HL-60/S4 treated with phorbol 12-myristate 13-acetate at 8.2 ng/mL for 4 days and 3 days (cell line): ENCODE results near the gene TAF3.

Experiments used
- in situ Hi-C: fragments of 300-500 bp; cut with MboI; formaldehyde crosslinking; loops from 2 replicates; pipeline ENCODE4 v1.15.0; 2022; ENCODE audit warnings: low sequenced_read_pairs

The TAF3 gene

DNA sequence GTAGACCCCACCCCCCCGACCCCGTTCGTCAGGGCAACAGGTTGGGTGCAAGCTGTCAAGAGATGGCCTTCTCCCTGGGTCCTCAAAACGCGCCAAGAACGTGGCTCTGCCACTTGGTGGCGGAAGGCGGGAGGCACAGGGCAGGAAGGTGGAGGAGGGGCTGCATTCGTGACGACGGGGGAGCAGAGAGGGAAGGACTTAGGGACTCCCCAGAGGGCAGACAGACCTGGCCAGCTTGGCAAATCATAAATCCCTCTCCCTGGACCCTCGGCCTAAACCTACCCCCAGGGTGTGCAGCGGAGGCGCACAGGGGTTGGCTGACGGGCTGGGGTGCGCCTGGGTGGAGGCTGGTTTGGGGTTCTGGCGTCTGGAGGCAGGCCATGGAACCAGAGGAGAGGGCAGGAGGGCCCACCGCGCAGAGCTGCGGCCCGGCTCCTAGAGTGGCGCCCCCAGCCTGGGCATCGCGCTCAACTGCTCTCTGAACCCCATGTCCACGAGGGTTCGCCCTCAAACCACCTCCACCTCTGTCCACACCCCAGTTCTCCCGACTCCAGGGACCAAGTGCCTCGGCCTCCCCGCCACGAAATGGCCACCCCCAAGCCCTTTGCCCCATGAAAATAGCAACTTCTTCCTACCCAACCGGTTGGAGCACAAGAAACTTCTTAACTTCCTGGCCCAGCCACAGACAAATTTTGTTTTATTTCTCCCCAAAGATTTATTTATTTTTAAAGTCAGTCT is 225.4 kb downstream of the TAF3 start:
- in situ Hi-C loops = no loop called here

DNA sequence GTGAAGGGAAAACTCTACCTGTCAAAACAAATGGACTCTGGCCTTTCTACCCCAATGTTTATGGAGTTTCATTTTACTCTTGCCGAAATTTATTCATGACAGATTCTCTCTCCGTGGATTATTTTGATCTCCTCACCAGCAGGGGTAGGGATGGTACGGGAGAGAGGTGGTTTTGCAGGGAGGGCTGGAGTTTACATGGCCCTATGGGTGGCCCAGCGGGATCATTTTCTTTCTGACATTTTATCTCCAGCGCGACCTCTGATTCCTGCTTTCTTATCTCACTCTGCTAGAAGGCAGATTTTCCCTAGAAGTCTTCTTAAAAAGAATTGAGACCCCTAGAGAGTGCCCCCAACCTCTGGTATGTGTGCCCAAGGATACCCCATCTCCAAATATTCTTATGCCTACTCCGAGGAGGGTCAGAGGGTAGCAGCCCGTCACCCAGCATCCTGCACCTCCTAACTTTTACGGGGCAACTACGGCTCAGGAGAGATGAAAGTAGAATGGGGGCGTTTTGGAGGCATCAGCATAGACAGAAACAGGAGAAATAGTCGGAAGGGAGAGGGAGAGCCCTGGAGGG is 226.1 kb downstream of the TAF3 start:
- in situ Hi-C loops = no loop called here

DNA sequence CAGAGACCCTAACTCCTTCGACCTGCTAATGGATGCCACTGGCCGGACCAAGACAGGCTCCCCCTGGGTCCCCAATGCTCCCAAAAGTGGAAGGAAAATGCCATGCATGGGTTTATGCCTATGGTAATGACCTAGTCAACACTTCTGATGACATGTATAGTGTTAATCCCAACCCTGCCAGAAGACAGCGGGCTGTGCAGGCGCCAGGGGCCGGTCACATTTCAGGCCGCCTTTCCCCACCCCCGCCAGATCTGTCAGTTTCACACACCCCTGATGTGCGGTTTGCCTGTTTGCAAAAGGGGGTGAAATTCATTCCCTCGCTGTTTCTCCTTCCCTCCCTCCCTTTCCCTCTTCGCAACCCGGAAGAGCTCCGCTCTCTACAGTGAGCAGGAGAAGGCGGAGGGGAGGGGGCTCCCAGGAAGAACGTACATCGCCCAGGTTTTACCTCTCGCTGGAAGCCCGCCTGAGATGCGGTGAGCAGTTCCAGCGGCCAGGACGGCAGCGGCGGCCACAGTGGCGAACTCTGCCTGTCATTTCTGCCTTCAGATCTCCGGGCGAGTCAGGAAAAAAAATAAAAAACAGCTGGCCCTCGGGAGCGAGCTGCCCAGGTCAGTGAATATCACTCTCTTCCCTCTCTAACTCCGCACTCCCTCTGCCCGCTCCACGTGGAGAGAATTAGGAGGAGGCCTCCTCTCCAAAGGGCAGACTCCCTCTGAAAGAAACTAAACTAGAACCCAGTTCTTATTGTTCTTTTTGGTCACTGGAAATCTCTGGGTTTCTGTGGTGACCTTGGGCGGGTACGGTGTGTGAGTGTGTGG is 226.8 kb downstream of the TAF3 start:
- in situ Hi-C loops = no loop called here

DNA sequence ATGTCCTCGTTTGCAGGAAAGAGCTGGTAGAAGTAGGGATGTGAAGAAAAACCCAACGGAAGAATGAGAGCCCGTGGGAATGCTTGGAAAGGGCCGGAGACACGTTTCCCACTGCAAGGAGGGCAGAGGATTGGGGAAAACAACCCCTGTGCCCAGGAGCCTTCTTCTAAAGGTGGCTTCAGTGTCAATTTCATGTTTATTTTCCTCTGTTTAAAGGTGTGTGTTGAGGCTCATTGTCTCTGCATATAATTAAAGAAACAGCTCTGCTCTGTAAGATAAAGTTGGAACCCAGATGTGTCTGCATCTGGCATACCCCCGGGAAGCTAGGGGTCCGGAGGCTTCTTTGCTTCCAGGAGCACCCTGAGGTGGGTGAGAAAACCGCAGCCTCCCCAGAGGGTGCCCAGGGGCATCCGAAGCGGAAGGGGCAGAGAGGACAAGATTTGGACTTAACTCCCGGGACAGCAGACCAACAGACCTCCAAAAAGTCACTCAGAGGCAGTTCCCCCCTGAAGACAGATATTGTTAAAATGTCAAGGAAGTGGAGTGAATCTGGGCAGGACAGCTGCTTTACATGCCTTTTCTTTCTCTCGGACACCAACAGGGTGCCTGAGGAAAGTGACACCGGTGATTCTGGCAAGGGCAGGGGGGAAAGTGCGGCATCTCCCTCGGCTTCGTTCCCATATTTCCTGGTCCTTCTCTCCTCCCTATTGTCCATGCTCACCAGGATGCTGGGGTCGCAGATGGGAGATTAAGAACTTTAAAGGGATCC is 227.6 kb downstream of the TAF3 start:
- in situ Hi-C loops = no loop called here

DNA sequence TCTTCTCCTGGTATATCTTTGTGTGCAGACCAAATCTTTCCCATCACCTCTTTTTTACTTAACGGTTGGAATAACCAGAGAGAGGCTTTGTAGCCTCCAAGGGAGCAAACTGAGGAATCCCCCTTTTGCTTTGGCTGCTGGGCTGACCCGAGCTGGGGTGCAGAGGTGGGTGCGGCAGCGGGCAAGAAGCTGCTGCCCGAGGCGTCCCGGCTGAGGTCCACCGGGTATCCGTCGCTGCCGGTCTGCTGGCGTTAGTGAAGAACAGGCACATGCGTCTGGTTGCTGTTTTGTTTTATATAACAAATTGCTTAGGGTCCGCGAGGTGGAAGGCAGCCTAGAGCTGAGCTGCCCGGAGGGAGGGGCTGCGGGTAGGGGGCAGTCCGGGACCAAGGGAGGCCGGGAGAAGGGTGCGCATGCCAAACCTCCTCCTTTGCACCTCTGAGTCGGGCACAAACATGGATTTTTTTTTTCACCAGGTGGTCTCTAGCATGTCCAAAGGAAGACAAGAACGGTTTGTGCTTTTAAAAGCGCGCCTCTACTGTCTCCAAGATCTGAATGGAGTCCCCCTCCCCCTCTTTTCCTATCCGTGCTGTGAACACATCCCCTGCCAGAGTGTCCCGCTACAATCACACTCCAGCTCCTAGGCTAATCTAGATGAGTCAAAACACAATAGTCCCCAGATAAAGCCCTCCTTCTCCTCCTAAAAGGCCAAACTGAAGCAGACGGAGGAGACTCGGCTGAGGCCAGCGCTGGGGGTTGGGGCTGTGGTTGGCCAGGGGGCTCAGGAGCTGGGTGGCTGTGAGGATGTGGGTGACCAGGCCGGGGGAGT is 229.4 kb downstream of the TAF3 start:
- in situ Hi-C loops = no loop called here

DNA sequence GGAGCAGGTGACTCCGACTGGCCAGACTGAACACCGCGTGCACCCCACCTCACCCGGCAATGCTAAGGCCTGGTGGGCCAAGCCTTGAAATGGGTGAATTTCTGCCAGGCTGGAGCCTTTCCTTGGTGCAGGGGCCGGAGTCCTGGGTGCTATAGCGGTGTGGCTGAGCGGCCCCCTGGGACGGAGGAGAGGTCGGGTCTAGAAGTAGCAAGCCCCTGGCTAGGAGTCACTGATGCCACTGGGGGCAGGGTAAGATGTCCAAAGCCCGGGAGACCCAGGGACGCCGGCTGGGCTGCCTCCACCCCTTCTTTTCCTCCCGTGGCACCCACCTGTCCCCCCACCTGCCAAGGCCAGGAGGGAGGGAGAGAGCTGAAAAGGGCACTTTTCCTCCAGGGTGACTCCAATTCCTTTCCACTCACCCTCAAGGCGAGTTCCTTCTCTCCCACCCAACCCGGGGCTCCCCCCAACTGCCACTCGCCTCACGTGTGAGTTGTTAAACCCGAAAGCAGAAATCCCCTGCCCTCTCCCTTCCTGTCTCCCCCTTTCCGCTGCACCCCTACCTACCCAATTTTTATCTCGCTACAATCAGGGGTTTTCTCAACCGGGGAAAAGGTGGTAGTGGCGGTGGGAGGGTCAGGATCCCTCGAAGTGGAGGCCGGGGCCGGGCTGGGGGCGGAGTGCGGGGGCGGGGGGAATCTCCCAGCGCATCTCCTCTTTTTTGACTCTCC is 230.1 kb downstream of the TAF3 start:
- in situ Hi-C loops = no loop called here

DNA sequence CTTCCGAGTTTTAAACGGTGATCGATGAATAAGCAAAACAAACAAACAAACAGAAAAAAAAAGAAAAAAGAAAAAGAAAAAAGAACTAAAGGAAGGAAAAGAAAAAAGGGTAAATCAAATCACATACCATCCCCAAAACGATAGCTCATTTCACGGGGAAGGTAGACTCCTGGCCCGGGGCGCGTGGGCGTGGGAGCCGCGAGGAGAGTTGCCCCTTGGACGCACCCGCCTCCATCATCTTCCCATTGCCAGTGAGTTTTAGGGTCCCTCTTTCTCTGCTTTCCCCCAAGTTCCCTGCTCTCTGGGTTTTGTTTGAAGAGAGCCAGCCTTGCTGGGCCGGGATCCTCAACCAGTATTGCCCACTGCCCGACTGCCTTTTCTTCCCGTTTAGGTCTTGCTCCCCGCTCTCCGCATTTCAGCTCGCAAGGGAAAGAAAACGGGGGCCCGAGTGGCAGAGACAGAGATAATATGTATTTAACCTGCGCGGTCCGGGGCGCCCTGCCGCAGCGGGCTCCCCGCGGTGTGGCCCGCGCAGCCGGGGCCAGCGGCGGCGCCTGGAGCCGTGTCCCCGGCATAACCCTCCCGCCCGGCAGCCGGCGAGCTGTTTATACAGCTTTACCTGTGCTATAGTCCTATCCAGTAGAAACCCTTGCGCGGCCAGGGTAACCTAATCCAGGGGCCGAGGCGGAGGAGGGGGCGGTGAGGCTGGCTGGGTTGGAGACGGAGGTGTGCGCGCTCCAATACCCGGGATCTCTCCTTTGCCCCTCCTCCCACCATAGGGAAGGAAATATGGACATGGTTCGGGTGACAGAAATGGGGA is 230.9 kb downstream of the TAF3 start:
- in situ Hi-C loops = no loop called here

DNA sequence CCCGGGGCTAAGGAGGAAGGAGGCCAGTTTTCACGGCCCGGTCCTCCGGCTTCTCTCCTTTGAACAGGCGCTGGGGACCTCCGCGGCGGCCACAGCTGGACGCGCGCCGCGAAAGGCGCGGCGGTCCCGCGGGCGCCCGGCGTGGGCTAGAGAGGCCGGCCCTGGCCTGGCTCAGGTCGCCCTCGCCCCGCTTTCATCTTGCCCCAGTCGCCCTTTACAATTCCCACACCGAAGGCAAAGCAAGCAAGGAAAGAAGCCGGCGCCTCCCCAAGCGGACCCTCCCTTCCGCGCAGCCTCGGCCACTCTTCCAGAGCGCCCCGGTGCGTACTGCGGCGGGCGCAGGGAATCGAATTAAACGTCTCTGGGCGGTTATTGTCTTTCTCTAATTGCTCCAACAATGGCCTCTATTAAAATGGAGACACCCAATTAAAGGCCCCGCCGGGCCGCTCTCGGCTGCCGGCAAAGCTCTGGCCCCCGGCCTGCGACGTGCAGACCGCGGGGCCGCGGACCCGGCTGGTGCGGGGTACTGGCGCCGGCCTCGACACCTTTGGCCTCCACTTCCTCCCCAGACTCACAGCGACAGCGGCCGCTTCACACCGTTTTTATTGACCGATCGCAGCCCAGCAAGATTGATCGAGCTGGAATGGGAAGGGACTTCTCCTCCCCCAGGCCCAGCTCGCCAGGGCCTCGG is 231.7 kb downstream of the TAF3 start:
- in situ Hi-C loops = no loop called here

DNA sequence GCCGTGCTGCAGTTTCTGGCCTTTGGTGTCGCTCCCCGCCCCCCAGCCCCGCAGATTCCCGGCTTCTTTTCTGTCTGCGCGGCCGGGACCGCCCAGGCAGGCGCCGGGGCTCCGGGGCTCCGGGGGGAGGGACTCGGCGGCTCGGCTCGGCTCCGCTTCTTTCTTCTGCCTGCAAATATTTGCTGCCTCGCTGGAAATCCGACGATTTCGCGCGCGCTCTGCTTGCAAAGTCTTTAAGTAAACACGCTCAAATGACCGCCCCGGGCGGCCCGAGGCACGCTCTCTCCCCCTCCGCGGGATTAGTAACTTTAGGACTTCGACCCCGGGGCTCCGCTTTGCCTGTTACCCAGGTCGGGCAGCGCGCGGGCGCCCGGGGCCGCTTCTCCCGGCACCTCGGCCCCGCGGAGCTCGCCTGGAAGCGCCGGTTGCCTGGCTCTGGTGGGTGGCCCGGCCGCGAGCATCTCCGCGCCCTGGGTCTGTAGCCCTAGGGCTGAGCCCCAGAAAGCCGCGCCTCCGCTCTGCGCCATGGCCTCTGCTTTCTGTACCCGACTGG is 232.3 kb downstream of the TAF3 start:
- in situ Hi-C loops = no loop called here

DNA sequence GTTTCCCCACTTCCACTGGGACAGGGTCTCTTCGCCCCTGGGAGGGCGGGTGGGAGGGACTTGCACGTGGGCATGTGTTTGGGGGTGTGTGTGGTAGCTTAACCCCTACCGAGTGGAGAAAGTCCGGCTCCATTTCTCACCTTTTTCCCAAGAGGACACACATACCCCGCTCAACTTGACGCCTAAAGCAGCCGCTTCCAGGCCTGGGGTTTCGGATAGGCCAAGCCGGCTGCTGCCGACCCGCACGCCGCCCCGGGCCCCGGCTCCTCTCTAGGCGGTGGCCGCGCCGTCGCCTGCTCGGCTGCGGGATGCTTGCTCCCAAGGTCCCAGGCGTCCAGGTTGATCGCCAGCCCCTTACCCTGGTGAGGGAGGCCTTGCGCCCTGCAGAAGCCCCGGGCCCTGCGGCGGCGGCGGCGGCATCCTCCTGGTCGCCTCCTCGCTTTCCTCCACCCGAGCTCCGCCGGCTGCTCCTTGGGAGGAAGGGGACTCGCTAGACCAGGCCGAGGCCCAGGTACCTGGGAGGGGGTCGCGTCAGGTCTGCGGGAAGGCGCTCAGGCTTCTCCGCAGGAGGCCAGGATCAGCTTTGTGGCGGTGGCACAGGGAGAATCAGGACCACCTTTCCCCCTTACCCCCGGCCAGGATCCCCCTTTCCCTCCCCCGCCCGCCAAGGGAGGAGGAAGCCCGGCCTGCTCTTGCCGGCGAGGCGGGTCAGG is 233.0 kb downstream of the TAF3 start:
- in situ Hi-C loops = no loop called here

DNA sequence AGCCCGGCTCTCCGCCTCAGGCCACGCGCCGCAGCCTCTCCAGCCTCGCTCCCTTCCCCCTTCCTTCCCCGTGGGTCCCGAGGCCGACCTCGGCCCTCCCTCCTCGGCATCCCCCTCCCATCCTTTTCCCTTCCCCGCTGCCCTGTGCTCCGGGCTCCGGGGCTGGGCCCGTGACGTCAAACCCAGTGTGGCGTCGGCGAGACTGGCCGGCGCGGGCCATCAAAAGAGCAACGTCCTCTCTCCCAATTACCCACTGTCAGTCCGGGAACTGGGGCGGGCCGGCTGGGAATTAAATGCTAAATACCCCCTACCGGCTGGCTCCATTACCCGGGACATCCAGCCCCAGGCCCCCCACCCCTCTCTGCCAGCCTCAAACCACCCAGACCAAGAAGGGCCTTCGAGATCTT is 233.5 kb downstream of the TAF3 start:
- in situ Hi-C loops = no loop called here

DNA sequence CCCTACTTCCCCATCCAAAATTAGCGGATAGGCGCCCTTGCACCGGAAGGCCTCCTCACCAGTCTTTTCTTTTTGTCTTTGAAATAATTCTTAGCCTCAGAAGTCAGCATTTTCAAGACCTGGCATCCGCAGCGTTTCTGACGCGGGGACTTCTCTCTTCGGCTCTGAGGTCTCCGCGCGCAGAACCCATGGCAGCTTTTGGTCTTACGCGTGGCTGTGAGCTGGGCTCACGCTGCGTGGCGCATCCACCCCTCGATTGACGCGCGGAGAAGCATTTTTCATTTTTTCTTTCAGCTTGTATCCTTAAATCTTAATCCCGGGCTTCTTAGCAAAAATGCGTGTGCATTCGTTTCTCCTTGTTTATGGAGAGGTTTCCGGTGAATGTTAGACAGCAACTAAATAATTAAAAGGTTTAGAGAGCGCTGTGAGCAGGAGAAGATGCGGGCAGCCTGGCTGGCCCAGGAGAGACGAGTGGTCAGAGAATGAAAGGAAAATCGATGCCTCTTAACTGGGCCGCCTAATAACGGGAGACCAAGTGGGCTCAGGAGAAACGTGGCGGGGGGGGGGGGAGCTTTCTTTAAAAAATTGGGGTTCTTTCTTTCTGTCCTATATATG is 234.1 kb downstream of the TAF3 start:
- in situ Hi-C loops = no loop called here

DNA sequence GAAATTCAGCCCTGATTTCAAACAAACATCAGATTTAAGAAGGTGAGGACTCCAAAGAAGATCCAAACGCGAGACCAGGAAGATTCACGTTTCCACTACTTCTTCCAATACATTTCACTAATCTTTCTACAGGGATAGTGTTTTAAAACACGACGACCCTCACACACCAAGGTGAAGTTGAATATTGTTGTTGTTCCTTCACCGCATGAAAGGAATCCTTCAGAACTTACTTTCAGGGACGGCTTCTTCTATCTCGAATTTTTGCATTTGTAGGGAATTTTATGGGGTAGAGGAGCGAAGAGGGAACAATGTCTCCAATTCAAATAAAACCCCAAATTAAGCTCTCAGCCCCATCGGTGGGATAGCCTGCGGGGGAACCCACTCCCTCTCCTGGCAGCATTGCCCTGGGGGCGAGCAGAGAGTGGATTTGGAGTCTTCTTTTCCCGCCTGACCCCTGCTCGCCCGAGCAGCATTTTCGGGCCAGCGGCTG is 234.7 kb downstream of the TAF3 start:
- in situ Hi-C loops = no loop called here

DNA sequence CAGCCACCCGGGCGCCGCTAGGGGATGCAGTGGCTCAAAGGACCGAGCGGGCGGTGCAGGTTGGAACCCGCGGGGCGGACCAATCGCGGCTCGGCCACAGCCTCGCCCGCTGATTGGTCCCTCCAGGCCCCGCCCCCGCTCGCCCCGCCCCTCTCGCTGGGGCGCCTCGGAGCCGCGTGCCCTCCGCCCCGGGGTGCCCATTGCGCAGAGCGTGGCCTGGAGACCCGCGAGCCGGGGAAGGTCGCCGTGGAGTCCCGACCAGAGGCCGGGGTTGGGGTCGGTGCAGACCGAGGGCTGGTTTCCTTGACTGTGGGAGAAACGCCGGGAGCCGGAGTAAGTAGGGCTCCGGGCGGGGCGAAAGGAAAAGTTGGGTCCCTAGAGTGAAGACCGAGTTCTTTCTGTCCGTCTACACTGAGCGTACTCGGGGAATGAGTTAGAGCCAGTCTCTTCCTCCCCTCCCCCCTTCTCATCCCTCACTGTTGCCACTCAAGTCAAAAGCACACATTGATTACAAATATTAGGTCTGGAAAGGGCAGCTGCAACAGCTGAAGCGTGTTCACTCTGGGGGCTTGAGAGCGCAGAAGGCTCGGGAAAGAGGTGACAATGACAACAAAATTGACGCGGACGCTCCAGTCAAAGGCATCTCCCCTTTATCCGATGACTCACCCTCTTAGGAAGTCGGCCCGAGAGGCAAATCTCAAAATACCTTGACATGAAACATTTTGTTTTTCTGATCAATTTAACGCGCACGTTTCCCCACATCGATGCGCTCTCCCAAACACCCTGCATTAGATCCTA is 235.3 kb downstream of the TAF3 start:
- in situ Hi-C loops = no loop called here

DNA sequence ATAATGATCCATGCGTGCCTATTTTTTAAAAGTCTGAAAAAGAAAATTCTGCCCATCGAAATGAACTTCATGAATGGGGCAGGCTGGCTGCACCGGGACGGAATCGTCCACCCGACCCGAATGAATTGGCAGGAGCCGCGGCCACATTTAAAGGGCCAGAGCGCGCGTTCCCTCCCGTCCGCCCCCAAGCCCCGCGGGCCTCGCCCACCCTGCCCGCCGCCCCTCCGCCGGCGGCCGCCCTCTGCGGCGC is 235.9 kb downstream of the TAF3 start:
- in situ Hi-C loops = no loop called here
